HepG2 (cell line): ENCODE measurements around the gene PMPCB. TPM values are rescaled to one million over a fixed set of nuclear protein-coding genes. Genes with fewer than 3 reads are reported as not detected.

Experiments
- MTA3 ChIP-seq: sonication (generic); formaldehyde crosslinking; IDR thresholded peaks from 2 replicates; pipeline ENCODE4 v1.4.0; 2020; ENCODE audit warnings: missing genetic modification reagents
- ZNF275 ChIP-seq: sonication (generic); formaldehyde crosslinking; IDR thresholded peaks from 2 replicates; pipeline ENCODE4 v1.8.0; 2022; ENCODE audit warnings: missing genetic modification reagents, mild to moderate bottlenecking, inconsistent platforms, borderline replicate concordance
- ZNF512B ChIP-seq: sonication (generic); formaldehyde crosslinking; IDR thresholded peaks from 2 replicates; pipeline ENCODE4 v1.5.1; 2020; ENCODE audit warnings: missing genetic modification reagents, mild to moderate bottlenecking, borderline replicate concordance
- polyA plus RNA-seq, 8 experiments: library from polyadenylated mRNA; depleted of rRNA in 3 of 8; stranded (reverse) in 7 of 8; unstranded in 1 of 8; fragments of >200 nt; fragmentation: Illumina TruSeq in 4 of 8; extraction: Trizol in 4 of 8; gene quantifications; 2 replicates each; pipeline versions ENCODE4 v1.2.1 to v1.2.3, GENCODE V29; 2011 to 2016; ENCODE audit warnings: low read depth in 4 of 8, missing spikeins in 1 of 8, mixed read lengths in 1 of 8; ENCODE audit not compliant: insufficient read depth in 1 of 8
- total RNA-seq, 5 experiments: library from RNA; depleted of rRNA; stranded (reverse); fragments of >200 nt; fragmentation: Illumina TruSeq; extraction: Trizol; gene quantifications; 2 replicates each; pipeline ENCODE4 v1.2.3, GENCODE V29; 2016; ENCODE audit warnings: low read depth in 1 of 5
- TF ChIP-seq, protein P1 (sequence below): sonication (generic); formaldehyde crosslinking; IDR thresholded peaks from 2 replicates; pipeline ENCODE4 v1.8.0; 2022; ENCODE audit warnings: mild to moderate bottlenecking, missing genetic modification reagents, moderate library complexity
- TF ChIP-seq, protein P2 (sequence below), 2 experiments: sonication (generic) in 1 of 2; formaldehyde crosslinking in 1 of 2; IDR thresholded peaks; 2 replicates each; pipeline versions ENCODE4 v1.5.1 to v1.6.1; 2011 to 2020; ENCODE audit warnings: borderline replicate concordance in 1 of 2, low read depth in 1 of 2, low read length in 1 of 2, mild to moderate bottlenecking in 1 of 2, missing genetic modification reagents in 1 of 2, moderate library complexity in 1 of 2
- TF ChIP-seq, protein P3 (sequence below): sonication (generic); formaldehyde crosslinking; IDR thresholded peaks from 2 replicates; pipeline ENCODE4 v1.4.0; 2020; ENCODE audit warnings: missing genetic modification reagents, low read depth, mild to moderate bottlenecking, borderline replicate concordance

PMPCB gene
- total and polyA plus RNA-seq, 2 of the 13 experiments (the other 11 are each of a cell fraction or from before 2014, with no cell fraction given), result 80.8 to 124 TPM

DNA sequence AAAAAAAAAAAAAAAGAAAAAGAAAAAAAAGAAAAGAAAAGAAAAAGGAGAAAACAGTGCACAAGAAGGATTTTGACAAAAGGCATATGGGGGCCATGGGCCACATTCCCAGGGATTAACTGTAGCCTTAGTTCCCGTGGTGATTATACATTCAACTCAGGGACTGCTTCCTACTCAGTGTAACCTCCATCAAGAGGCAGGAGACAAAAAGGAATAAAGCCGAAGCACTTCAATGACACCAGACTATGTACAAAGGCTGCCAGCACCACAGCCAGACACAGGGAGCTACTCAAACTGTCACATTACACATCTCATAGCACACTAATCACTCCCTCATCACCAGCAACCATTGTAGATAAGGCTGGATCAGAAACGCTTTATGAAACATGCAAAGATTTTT lies 5.1 kb upstream of the PMPCB start (continued):
- TF ChIP-seq ZNF512B (CRISPR knock-in tag) (no peak), ZNF275 (no peak), MTA3 (CRISPR knock-in tag) (no peak)
- TF ChIP-seq, protein P1, sequence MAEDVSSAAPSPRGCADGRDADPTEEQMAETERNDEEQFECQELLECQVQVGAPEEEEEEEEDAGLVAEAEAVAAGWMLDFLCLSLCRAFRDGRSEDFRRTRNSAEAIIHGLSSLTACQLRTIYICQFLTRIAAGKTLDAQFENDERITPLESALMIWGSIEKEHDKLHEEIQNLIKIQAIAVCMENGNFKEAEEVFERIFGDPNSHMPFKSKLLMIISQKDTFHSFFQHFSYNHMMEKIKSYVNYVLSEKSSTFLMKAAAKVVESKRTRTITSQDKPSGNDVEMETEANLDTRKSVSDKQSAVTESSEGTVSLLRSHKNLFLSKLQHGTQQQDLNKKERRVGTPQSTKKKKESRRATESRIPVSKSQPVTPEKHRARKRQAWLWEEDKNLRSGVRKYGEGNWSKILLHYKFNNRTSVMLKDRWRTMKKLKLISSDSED (CRISPR knock-in tag), result no peak
- TF ChIP-seq, protein P2, sequence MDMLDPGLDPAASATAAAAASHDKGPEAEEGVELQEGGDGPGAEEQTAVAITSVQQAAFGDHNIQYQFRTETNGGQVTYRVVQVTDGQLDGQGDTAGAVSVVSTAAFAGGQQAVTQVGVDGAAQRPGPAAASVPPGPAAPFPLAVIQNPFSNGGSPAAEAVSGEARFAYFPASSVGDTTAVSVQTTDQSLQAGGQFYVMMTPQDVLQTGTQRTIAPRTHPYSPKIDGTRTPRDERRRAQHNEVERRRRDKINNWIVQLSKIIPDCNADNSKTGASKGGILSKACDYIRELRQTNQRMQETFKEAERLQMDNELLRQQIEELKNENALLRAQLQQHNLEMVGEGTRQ (IDR thresholded peaks at IDR 0.05; ENCODE audit: low read depth, low read length), result no peak
- TF ChIP-seq, protein P2 (CRISPR knock-in tag; IDR thresholded peaks at IDR 0.05; ENCODE audit: borderline replicate concordance), result no peak
- TF ChIP-seq, protein P3, sequence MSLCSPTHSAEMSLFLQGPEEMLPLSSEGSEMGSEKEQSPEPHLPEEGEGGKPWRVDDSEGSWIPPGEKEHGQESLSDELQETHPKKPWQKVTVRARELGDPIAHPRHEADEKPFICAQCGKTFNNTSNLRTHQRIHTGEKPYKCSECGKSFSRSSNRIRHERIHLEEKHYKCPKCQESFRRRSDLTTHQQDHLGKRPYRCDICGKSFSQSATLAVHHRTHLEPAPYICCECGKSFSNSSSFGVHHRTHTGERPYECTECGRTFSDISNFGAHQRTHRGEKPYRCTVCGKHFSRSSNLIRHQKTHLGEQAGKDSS (CRISPR knock-in tag), result no peak
